Transverse colon (tissue), 4 donors: ENCODE measurements around the gene MYO16. TPM values are rescaled to one million over a fixed set of nuclear protein-coding genes. Genes with fewer than 3 reads are reported as not detected.

Experiments
- DNase-seq: peaks from one replicate; pipeline ENCODE4 v3.0.0-alpha.2; 2019
- H3K27ac ChIP-seq, 4 donors: fragments of 200-600 bp; sonication (generic); 2 replicates each; pipeline ENCODE4 v1.5.1; 2016 to 2018; ENCODE audit warnings: inconsistent platforms in 4 of 4
- H3K27me3 ChIP-seq: fragments of 200-600 bp; sonication (generic); 2 replicates; pipeline ENCODE4 v1.5.1; 2017; ENCODE audit warnings: inconsistent platforms
- H3K36me3 ChIP-seq, 4 donors: fragments of 200-600 bp; sonication (generic); 2 replicates each; pipeline ENCODE4 v1.5.1; 2017 to 2019; ENCODE audit warnings: inconsistent platforms in 4 of 4
- H3K4me1 ChIP-seq, 4 donors: fragments of 200-600 bp; sonication (generic); 2 replicates each; pipeline ENCODE4 v1.5.1; 2017 to 2020; ENCODE audit warnings: inconsistent platforms in 4 of 4
- H3K4me3 ChIP-seq, 4 donors: fragments of 200-600 bp; sonication (generic); 1 replicate in 1 of 4; 2 replicates in 3 of 4; pipeline versions ENCODE4 v1.5.1 to v1.6.1; 2017 to 2019; ENCODE audit warnings: inconsistent platforms in 4 of 4
- H3K9me3 ChIP-seq, 2 donors: fragments of 200-600 bp; sonication (generic); 2 replicates each; pipeline ENCODE4 v1.5.1; 2017 to 2019; ENCODE audit warnings: inconsistent platforms in 2 of 2
- EP300 ChIP-seq: sonication (generic); formaldehyde crosslinking; IDR thresholded peaks from one replicate; pipeline ENCODE4 v1.6.1; 2017; ENCODE audit warnings: antibody characterized with exemption, low read depth
- POLR2A ChIP-seq: fragments of 450-650 bp; IDR thresholded peaks from one replicate; pipeline ENCODE4 v1.6.1; 2016; ENCODE audit warnings: antibody characterized with exemption, mild to moderate bottlenecking, moderate library complexity
- POLR2AphosphoS5 ChIP-seq, 3 donors: sonication (generic); formaldehyde crosslinking; IDR thresholded peaks; one replicate each; pipeline ENCODE4 v1.6.1; 2016; ENCODE audit warnings: antibody characterized with exemption in 3 of 3
- WGBS, 2 donors: methylation state at CpG; one replicate each; pipeline ENCODE4 v1.1.5; 2018; ENCODE audit warnings: low coverage in 1 of 2; 5-methylcytosine and 5-hydroxymethylcytosine counted together
- in situ Hi-C, 4 donors: fragments of 200-750 bp; cut with MboI; loops; one replicate each; pipeline versions ENCODE4 v1.15.0 to v1.15.1; 2017; ENCODE audit warnings: low sequenced_read_pairs in 3 of 4, low pct_ligation_motif_present in 1 of 4, low pct_unique_long_range_greater_than_20kb in 1 of 4
- intact Hi-C: fragments of 100-400 bp; cut with DNase I; formaldehyde crosslinking; loops from one replicate; pipeline ENCODE4 v1.15.1; 2023; ENCODE audit warnings: low total_unique reads
- total RNA-seq, 4 donors: library from RNA; depleted of rRNA; stranded (reverse); fragments of >200 nt; gene quantifications; one replicate each; pipeline ENCODE4 v1.1.0, GENCODE V29; 2016
- TF ChIP-seq, protein P1 (sequence below), 5 experiments: fragments of 200-600 bp in 3 of 5; fragments of 450-650 bp in 2 of 5; sonication (generic) in 3 of 5; IDR thresholded peaks; 1 replicate in 2 of 5; 2 replicates in 3 of 5; pipeline ENCODE4 v1.5.1; 2016 to 2017; ENCODE audit warnings: antibody characterized with exemption in 5 of 5, inconsistent platforms in 3 of 5, mild to moderate bottlenecking in 2 of 5, moderate library complexity in 1 of 5

The MYO16 gene
- total RNA-seq, 4 donors from 2014 or later = under 0.01 to 3.4 TPM; not detected in 2

DNA sequence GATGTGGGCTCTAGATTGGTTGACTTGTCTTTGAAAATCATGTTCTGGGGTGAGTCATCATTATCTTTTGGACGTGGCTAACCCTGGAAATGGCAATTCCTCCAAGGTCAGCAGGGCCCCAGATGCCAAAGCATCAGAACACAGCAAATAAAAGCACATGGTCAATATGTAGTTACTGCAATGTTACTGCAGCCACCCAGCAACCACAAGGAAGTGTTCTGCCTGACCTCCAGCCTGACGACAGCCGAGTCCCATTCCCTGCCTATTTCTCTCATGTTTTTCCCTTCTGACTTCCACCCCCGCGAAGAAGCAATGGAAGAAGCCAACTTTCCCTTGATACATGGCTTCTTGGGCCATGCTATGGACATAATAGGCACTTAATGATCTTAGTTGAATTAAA, 579.1 kb downstream of the MYO16 start:
- Histone ChIP-seq H3K4me1 (no peaks in the 10 kb centered on the region), H3K4me3 (no peak overlapping the region), H3K27ac (no peak overlapping the region), H3K9me3 (no peaks in the 10 kb centered on the region), H3K36me3 (no peaks in the 10 kb centered on the region), H3K27me3 (no peaks in the 10 kb centered on the region)
- 75 to 83% methylated on average over 5 of the region's 5 CpGs for WGBS, 2 donors
- DNase-seq = no peak
- intact Hi-C loops (no loop called here), in situ Hi-C loops (no loop called here)
- TF ChIP-seq POLR2A = no peak
- TF ChIP-seq, protein P1, sequence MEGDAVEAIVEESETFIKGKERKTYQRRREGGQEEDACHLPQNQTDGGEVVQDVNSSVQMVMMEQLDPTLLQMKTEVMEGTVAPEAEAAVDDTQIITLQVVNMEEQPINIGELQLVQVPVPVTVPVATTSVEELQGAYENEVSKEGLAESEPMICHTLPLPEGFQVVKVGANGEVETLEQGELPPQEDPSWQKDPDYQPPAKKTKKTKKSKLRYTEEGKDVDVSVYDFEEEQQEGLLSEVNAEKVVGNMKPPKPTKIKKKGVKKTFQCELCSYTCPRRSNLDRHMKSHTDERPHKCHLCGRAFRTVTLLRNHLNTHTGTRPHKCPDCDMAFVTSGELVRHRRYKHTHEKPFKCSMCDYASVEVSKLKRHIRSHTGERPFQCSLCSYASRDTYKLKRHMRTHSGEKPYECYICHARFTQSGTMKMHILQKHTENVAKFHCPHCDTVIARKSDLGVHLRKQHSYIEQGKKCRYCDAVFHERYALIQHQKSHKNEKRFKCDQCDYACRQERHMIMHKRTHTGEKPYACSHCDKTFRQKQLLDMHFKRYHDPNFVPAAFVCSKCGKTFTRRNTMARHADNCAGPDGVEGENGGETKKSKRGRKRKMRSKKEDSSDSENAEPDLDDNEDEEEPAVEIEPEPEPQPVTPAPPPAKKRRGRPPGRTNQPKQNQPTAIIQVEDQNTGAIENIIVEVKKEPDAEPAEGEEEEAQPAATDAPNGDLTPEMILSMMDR (IDR thresholded peaks at IDR 0.05) = no peak

GRCh38 chr13:109209526-109209925, 580.1 kb downstream of the MYO16 start:
- intact Hi-C loops (no loop called here), in situ Hi-C loops (no loop called here)
- H3K27ac ChIP-seq = no peak overlapping the region
- 73 to 100% methylated on average over 1 to 2 of the region's 2 CpGs for WGBS, 2 donors
- H3K9me3 ChIP-seq = no peaks in the 10 kb centered on the region
- H3K36me3 ChIP-seq = no peaks in the 10 kb centered on the region
- H3K4me3 ChIP-seq = no peak overlapping the region
- no peaks in the 10 kb centered on the region for H3K27me3 ChIP-seq
- no peak for TF ChIP-seq POLR2A
- no peaks in the 10 kb centered on the region for H3K4me1 ChIP-seq
- no peak for DNase-seq

- H3K36me3 ChIP-seq = no peaks in the 10 kb centered on the region
- TF ChIP-seq POLR2A (no peak), EP300 (no peak), POLR2AphosphoS5 (IDR thresholded peaks at IDR 0.05) (no peak)
- no peaks in the 10 kb centered on the region for H3K4me1 ChIP-seq
- no peak overlapping the region for H3K27ac ChIP-seq
- H3K9me3 ChIP-seq = no peaks in the 10 kb centered on the region
- no peak for DNase-seq
- WGBS, 2 donors = 63 to 69% methylated on average over 2 of the region's 2 CpGs
- H3K27me3 ChIP-seq = no peaks in the 10 kb centered on the region
- no peak overlapping the region for H3K4me3 ChIP-seq
- in situ Hi-C loops = no loop called here
- intact Hi-C loops = no loop called here
Observed at GRCh38 chr13:109211616-109212015, 582.2 kb downstream of the MYO16 start.

- no peak for TF ChIP-seq POLR2AphosphoS5 (IDR thresholded peaks at IDR 0.05)
- TF ChIP-seq, protein P1 (IDR thresholded peaks at IDR 0.05) = no peak
- no peak for TF ChIP-seq POLR2A
- no peaks in the 10 kb centered on the region for H3K27me3 ChIP-seq
- in situ Hi-C loops = no loop called here
- DNase-seq = no peak
- H3K27ac ChIP-seq = no peak overlapping the region
- H3K9me3 ChIP-seq = no peaks in the 10 kb centered on the region
- intact Hi-C loops = no loop called here
- 81 to 100% methylated on average over 3 to 4 of the region's 4 CpGs for WGBS, 2 donors
- H3K4me3 ChIP-seq = no peak overlapping the region
- no peaks in the 10 kb centered on the region for H3K36me3 ChIP-seq
- H3K4me1 ChIP-seq = no peaks in the 10 kb centered on the region
Observed at GRCh38 chr13:109212650-109213049, 583.2 kb downstream of the MYO16 start.

DNA sequence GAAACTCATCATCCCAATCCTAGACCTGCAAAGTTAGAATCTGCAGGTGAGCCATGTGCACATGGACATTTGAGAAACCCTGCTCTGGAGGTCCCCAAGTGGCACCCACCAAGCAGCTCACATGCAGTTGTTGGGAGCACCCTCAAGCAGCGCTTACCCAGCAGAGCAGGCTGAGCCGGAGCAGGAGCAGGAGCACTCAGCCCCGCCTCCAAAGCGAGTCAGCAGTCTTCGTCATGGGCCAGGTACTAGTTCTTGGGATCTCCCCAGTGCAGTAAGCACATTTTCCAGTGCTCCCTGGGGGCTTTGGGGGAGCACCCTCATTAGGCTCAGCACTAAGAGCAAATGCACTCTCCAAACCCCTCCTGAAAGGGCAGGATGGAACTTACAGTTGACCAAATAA, 584.3 kb downstream of the MYO16 start:
- WGBS, 2 donors = 70% methylated on average over 5 of the region's 5 CpGs; no CpG with 5 or more reads in 1 of the 2 donors
- in situ Hi-C loops = no loop called here
- TF ChIP-seq POLR2A = no peak
- TF ChIP-seq POLR2AphosphoS5 (IDR thresholded peaks at IDR 0.05) = no peak
- no peak for TF ChIP-seq EP300
- TF ChIP-seq, protein P1 (IDR thresholded peaks at IDR 0.05) = no peak
- H3K9me3 ChIP-seq = no peaks in the 10 kb centered on the region
- H3K36me3 ChIP-seq = no peaks in the 10 kb centered on the region
- no peak overlapping the region for H3K4me3 ChIP-seq
- H3K27ac ChIP-seq = no peak overlapping the region
- intact Hi-C loops = no loop called here
- H3K27me3 ChIP-seq = no peaks in the 10 kb centered on the region
- no peaks in the 10 kb centered on the region for H3K4me1 ChIP-seq
- no peak for DNase-seq
